ENCODE data around the gene OR1F1. TPM values are rescaled to one million over a fixed set of nuclear protein-coding genes. Genes with fewer than 3 reads are reported as not detected.

OR1F1 gene
- total and polyA plus RNA-seq, 9 of the 15 experiments (the other 6 are each of a cell fraction or from before 2014, with no cell fraction given): 0.15 to 0.61 (median 0.35) TPM; not detected in 3

GRCh38 chr16:3158026-3158509 is 29.9 kb upstream of the OR1F1 start (continued):
- TF ChIP-seq UBTF (IDR thresholded peaks at IDR 0.05; ENCODE audit: borderline replicate concordance in 1 of 2, low read depth in 2 of 2, low read length in 2 of 2) (peak; percentile 53 to 83; a peak in 2 of 4 replicates), NR0B1 (IDR thresholded peaks at IDR 0.05; ENCODE audit: partially characterized antibody) (no peak), LARP7 (IDR thresholded peaks at IDR 0.05) (no peak), ZNF121 (CRISPR knock-in tag; conservative IDR thresholded peaks at IDR 0.05) (no peak), NR2C2 (CRISPR knock-in tag; IDR thresholded peaks at IDR 0.05) (no peak; the same call in 1 of the 2 replicates), NR2C2 (tag; IDR thresholded peaks at IDR 0.05) (peak; percentile 84), RBM34 (IDR thresholded peaks at IDR 0.05; ENCODE audit: borderline replicate concordance, insufficient read depth, low read length) (no peak), HDAC3 (IDR thresholded peaks at IDR 0.05; ENCODE audit: borderline replicate concordance, partially characterized antibody) (no peak), ZFX (CRISPR knock-in tag; IDR thresholded peaks at IDR 0.05) (0 out of 2 replicates have a peak, but pooled peaks have one; percentile 4), BACH1 (tag; IDR thresholded peaks at IDR 0.05) (no peak), E2F1 (CRISPR knock-in tag; IDR thresholded peaks at IDR 0.05) (0 out of 2 replicates have a peak, but pooled peaks have one; percentile 24), RBBP5 (IDR thresholded peaks at IDR 0.05; ENCODE audit: borderline replicate concordance, insufficient read depth, low read length, poor library complexity, severe bottlenecking) (peak; percentile 44), ZNF695 (CRISPR knock-in tag; IDR thresholded peaks at IDR 0.05) (no peak), HCFC1 (IDR thresholded peaks at IDR 0.05; ENCODE audit: low read depth, low read length) (no peak), CHD4 (IDR thresholded peaks at IDR 0.05; ENCODE audit: insufficient read depth, insufficient replicate concordance, low read depth, low read length, poor library complexity, severe bottlenecking) (no peak), JUN (IDR thresholded peaks at IDR 0.05; ENCODE audit: borderline replicate concordance, low read depth, low read length) (no peak), JUN (CRISPR knock-in tag; IDR thresholded peaks at IDR 0.05; ENCODE audit: borderline replicate concordance) (0 out of 2 replicates have a peak, but pooled peaks have one; percentile 52), ESRRA (IDR thresholded peaks at IDR 0.05; ENCODE audit: borderline replicate concordance, low read depth) (no peak)
- TF ChIP-seq, protein P1, sequence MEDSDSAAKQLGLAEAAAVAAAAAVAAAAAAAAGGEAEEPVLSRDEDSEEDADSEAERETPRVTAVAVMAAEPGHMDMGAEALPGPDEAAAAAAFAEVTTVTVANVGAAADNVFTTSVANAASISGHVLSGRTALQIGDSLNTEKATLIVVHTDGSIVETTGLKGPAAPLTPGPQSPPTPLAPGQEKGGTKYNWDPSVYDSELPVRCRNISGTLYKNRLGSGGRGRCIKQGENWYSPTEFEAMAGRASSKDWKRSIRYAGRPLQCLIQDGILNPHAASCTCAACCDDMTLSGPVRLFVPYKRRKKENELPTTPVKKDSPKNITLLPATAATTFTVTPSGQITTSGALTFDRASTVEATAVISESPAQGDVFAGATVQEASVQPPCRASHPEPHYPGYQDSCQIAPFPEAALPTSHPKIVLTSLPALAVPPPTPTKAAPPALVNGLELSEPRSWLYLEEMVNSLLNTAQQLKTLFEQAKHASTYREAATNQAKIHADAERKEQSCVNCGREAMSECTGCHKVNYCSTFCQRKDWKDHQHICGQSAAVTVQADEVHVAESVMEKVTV (CRISPR knock-in tag; IDR thresholded peaks at IDR 0.05): no peak
- TF ChIP-seq, protein P2, sequence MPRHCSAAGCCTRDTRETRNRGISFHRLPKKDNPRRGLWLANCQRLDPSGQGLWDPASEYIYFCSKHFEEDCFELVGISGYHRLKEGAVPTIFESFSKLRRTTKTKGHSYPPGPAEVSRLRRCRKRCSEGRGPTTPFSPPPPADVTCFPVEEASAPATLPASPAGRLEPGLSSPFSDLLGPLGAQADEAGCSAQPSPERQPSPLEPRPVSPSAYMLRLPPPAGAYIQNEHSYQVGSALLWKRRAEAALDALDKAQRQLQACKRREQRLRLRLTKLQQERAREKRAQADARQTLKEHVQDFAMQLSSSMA (CRISPR knock-in tag; IDR thresholded peaks at IDR 0.05): no peak
